ENCODE data around the gene ACSM6.
A peak's percentile ranks its signal among the peaks of the same experiment; 100 is the strongest.

The ACSM6 gene

GRCh38 chr10:95275726-95276366, 81.8 kb downstream of the ACSM6 start:
- DNase-seq = peak; percentile 63

GRCh38 chr10:95276367-95277200, 82.5 kb downstream of the ACSM6 start:
- DNase-seq = no peak

- DNase-seq = no peak
These were observed 83.1 kb downstream of the ACSM6 start for GRCh38 chr10:95277201-95277570.

- no peak for DNase-seq
These were observed 83.6 kb downstream of the ACSM6 start for GRCh38 chr10:95277614-95278013.

All from NCI-H226 (cell line).